ENCODE results near the gene TMEM127.
"Not testable (repeated sequence)": the region's sequence is repeated elsewhere in the genome, so short reads cannot be mapped to it uniquely, and the experiment has no call there.

The TMEM127 gene

DNA sequence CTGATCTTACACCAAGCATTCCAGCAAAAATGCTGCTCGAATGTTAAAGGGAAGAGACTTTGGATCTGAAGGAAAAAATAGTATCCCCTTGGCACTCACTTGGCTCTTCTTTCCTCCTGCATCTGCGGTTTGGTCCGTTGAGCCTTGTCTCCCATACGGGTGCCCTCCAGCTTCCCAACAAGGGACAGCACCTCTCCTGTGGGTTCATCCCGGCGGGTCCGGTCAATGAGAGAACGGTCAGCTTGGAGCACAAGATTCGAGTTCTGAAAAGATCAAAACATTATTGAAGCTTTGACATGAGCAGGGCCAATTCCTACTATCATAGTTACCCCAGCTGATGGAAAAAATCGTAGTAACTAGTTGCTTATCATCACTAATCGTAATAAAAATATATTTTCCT, 38.8 kb upstream of the TMEM127 start:
- TF ChIP-seq, protein P1, sequence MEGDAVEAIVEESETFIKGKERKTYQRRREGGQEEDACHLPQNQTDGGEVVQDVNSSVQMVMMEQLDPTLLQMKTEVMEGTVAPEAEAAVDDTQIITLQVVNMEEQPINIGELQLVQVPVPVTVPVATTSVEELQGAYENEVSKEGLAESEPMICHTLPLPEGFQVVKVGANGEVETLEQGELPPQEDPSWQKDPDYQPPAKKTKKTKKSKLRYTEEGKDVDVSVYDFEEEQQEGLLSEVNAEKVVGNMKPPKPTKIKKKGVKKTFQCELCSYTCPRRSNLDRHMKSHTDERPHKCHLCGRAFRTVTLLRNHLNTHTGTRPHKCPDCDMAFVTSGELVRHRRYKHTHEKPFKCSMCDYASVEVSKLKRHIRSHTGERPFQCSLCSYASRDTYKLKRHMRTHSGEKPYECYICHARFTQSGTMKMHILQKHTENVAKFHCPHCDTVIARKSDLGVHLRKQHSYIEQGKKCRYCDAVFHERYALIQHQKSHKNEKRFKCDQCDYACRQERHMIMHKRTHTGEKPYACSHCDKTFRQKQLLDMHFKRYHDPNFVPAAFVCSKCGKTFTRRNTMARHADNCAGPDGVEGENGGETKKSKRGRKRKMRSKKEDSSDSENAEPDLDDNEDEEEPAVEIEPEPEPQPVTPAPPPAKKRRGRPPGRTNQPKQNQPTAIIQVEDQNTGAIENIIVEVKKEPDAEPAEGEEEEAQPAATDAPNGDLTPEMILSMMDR (conservative IDR thresholded peaks at IDR 0.05; ENCODE audit: low read depth, low read length): no peak

GRCh38 chr2:96301865-96302264, 36.1 kb upstream of the TMEM127 start:
- TF ChIP-seq, protein P1 (conservative IDR thresholded peaks at IDR 0.05; ENCODE audit: low read depth, low read length): no peak

More for the DNA sequence above, 38.8 kb upstream of the TMEM127 start:
- DNase-seq (ENCODE audit: low read depth): no peak
- peak overlapping the region; percentile 99 for H3K4me3 ChIP-seq (ENCODE audit: low read length)

DNA sequence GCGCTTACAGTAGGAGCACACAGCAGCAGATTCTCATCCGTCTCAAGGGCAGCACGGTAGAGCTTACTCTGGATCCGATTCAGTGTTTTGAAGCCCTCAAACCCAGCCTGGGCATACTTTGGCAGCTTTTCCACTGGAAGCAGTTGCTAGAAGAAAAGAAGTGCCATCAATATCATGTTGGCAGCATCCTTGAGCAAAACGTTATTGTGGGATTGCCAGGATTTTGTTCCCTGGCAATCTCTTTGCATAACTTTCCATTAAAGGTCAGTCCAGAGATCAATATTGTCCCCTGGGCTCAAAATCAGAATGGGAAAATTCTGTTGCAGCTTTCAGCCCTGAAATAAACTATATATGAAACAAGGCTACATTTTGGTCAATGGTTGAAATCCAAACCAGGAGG, 31.1 kb upstream of the TMEM127 start:
- no peak overlapping the region for H3K4me3 ChIP-seq (ENCODE audit: low read length)
- DNase-seq (ENCODE audit: low read depth): no peak
- TF ChIP-seq, protein P1 (conservative IDR thresholded peaks at IDR 0.05; ENCODE audit: low read depth, low read length): no peak

More at GRCh38 chr2:96301865-96302264, 36.1 kb upstream of the TMEM127 start:
- H3K4me3 ChIP-seq (ENCODE audit: low read length): no peak overlapping the region
- DNase-seq (ENCODE audit: low read depth): no peak

DNA sequence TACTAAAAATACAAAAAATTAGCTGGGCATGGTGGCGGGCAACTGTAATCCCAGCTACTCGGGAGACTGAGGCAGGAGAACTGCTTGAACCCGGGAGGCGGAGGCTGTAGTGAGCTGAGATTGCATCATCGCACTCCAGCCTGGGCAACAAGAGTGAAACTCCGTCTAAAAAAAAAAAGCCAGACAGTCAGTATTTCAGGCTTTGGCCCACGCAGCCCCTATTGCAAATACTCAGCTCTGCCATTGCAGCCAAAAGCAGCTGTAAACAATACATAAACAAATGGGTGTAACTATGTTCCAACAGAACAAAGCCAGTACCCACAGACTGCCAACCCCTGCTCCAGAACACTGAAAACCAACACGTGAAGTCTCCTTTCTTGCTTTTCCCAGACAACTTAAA, 28.5 kb upstream of the TMEM127 start:
- not testable (repeated sequence) for DNase-seq (ENCODE audit: low read depth); H3K4me3 ChIP-seq (ENCODE audit: low read length)

GRCh38 chr2:96291751-96292150, 26.0 kb upstream of the TMEM127 start:
- H3K4me3 ChIP-seq (ENCODE audit: low read length): no peak overlapping the region
- TF ChIP-seq, protein P1 (conservative IDR thresholded peaks at IDR 0.05; ENCODE audit: low read depth, low read length): no peak
- DNase-seq (ENCODE audit: low read depth): no peak

- no peak for DNase-seq (ENCODE audit: low read depth)
- TF ChIP-seq, protein P1 (conservative IDR thresholded peaks at IDR 0.05; ENCODE audit: low read depth, low read length): no peak
- H3K4me3 ChIP-seq (ENCODE audit: low read length): no peak overlapping the region
These were observed 21.6 kb upstream of the TMEM127 start for GRCh38 chr2:96287273-96287856.

DNA sequence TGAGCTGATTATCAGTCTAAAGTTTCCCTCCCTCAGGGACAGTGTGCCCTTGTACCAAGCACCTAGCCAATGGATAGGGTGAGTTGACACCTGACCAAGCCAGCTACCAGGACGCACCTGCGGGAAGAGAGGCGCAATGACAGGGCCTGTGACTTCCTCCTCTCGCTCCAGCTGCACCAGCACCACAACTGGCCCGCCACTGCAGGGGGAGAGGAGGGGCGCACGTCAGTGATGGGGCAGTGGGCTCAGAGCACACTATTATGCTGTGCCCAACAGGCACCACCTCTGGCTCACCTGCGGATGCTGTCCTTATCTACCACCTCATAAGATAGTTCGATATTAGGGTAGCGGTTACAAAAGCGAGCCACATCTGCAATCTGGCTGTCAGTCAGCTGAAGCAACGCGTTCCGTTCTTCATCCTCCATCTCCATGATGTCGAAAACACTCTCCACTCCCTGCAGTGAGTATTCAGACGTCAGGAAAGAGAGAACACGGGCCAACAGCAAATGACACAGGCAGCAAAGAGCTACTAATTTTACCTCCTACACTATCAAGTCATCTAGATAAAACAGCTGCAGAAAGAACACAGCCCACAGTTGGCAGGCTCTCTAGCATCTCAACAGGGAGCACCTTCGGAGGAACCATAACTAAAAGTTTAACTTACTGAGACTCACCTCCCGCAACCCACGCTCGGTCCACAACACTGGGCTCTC, 11.1 kb upstream of the TMEM127 start:
- H3K4me3 ChIP-seq (ENCODE audit: low read length): no peak overlapping the region
- TF ChIP-seq, protein P1 (conservative IDR thresholded peaks at IDR 0.05; ENCODE audit: low read depth, low read length): no peak
- DNase-seq (ENCODE audit: low read depth): no peak
